Stimulated activated memory B cell treated with anti-CD40 and anti-IgM and Interleukin-4, amounts not matched to agents 10 μg/mL and 1 μg/mL and 100 μg/mL, for 72 hours (primary cell): Measurements from ENCODE around the gene CXorf65.
A peak's percentile ranks its signal among the peaks of the same experiment; 100 is the strongest.

ENCODE experiments used
- ATAC-seq: fragments of 150-1000 bp; cut with Tn5 transposase; 2 replicates; pipeline ENCODE4 v1.10.0; 2021
- H3K27ac Mint-ChIP-seq: one replicate; pipeline ENCODE4 v1.8.0; 2022; ENCODE audit warnings: mild to moderate bottlenecking, mixed read lengths
- H3K27me3 Mint-ChIP-seq: one replicate; pipeline ENCODE4 v1.8.0; 2022; ENCODE audit warnings: mixed read lengths
- H3K36me3 Mint-ChIP-seq: one replicate; pipeline ENCODE4 v1.8.0; 2022; ENCODE audit warnings: mixed read lengths
- H3K4me1 Mint-ChIP-seq: one replicate; pipeline ENCODE4 v1.8.0; 2022; ENCODE audit warnings: mixed read lengths
- H3K4me3 Mint-ChIP-seq: one replicate; pipeline ENCODE4 v1.8.0; 2022; ENCODE audit warnings: mild to moderate bottlenecking, moderate library complexity, mixed read lengths
- H3K9me3 Mint-ChIP-seq: one replicate; pipeline ENCODE4 v1.8.0; 2022; ENCODE audit warnings: mixed read lengths

The CXorf65 gene

DNA sequence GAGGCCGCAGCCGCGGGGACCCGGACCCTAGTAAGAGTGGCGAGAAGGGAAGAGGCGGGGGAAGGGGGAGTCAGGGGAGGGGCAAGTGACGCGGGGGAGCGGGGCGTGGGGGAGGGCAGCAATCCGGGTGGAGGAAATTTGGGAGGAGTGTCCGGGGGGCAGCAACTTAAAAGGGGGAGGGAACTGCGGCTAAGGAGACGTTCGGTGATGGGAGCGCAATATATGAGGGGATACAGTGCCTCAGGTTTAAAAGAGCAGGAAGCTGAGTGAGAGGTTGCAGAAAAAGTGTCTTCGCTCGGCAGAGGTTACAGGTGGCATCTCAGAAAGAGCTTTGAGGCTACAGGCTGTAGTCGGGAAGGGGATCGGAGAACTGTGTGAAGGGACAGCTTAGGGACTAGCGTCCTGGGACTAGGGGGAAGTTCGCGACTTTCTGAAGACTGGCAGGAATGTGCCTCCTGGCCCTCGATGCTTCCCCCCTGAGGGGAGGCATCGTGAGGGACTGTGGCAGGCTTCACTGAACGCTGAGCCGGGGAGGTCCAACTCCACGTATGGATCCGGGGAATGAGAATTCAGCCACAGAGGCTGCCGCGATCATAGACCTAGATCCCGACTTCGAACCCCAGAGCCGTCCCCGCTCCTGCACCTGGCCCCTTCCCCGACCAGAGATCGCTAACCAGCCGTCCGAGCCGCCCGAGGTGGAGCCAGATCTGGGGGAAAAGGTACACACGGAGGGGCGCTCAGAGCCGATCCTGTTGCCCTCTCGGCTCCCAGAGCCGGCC is 10.4 kb downstream of the CXorf65 start:
- Mint-ChIP-seq H3K4me3 (peak overlapping the region; percentile 99), H3K27ac (peak overlapping the region; percentile 98), H3K27me3 (no peaks in the 10 kb centered on the region), H3K9me3 (no peaks in the 10 kb centered on the region), H3K36me3 (no peaks in the 10 kb centered on the region), H3K4me1 (peaks cover 28% of the 10 kb centered on the region)
- peak; percentile 71 for ATAC-seq

DNA sequence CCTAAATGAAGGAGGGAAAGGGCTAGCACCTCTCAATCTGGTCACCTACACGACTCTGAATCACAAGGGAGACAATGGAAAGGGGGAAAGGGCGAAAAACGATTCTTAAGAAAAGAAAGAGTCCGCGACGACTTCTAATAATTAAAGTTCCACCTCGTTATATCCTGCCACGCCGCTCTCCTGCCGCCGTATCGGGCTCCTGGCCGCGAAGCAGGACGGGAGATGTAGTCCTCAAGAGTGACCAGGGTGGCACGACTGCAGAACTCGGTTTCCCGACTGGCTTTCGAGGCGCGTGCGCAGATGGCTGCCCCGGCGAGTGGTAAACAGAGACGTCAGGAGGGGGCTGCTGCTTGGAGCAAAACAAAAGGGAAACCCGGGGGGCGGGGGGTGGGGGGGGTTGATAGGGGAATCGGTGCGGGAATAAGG is 11.0 kb downstream of the CXorf65 start, which contains the start of gene FOXO4:
FOXO4 (plus strand) TSS at position 297 of the 426 bp plus-strand sequence. CDS start 678 bp downstream, outside the sequence.
- peak within 1 kb of the TSS; percentile 99 for H3K4me3 Mint-ChIP-seq
- H3K9me3 Mint-ChIP-seq: no peaks in the 10 kb centered on the region
- no peaks in the 10 kb centered on the region for H3K27me3 Mint-ChIP-seq
- ATAC-seq: peak; percentile 94
- peak within 1 kb of the TSS; percentile 98 for H3K27ac Mint-ChIP-seq
- H3K4me1 Mint-ChIP-seq: peaks cover 24% of the 10 kb centered on the region
- H3K36me3 Mint-ChIP-seq: no peaks in the 10 kb centered on the region

DNA sequence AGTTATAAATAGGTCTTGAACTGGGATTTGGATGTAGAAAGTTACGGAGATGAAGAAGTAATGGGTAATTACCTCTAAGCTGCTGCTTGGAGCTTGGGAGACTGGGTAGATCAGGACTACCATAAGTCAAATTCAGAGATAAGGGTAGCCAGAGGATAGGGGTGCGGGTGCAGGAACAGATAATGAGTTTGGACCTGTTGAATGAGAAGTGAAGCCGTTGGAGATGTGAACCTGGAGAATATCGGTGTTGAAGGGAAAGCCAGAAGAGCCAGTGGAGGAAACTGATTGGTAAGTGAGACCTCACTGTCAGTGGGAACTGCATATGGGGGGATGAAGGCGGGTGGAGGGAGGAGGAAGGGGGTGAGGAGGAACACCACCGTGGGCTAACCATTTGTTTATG is 11.5 kb downstream of the CXorf65 start:
- ATAC-seq: no peak
- Mint-ChIP-seq H3K27ac (peak overlapping the region; percentile 98), H3K27me3 (no peaks in the 10 kb centered on the region), H3K36me3 (no peaks in the 10 kb centered on the region), H3K4me3 (peak overlapping the region; percentile 99), H3K4me1 (peaks cover 22% of the 10 kb centered on the region), H3K9me3 (no peaks in the 10 kb centered on the region)

DNA sequence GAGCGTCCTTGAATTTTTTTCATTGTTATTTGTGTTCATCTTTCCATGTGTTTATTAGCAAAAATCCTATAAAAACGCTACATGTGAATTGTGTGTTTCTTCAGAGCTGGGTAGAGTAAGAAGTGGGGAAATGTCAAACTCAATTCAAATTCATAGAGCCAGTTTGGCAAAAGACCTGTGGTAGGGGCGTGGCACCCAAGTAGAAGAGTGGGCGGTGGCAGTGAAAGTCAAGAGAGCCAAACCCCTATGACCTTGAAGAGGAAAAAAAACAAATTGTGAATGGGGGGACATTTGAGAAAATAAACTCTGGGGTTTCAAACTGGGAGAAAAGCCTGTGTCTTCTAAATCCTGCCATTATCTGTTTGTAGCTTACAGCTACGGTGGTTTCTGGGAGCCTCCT is 15.3 kb downstream of the CXorf65 start:
- H3K4me1 Mint-ChIP-seq: peaks cover 8% of the 10 kb centered on the region
- no peaks in the 10 kb centered on the region for H3K27me3 Mint-ChIP-seq
- H3K9me3 Mint-ChIP-seq: no peaks in the 10 kb centered on the region
- no peaks in the 10 kb centered on the region for H3K36me3 Mint-ChIP-seq
- no peak overlapping the region for H3K27ac Mint-ChIP-seq
- no peak for ATAC-seq
- no peak overlapping the region for H3K4me3 Mint-ChIP-seq

DNA sequence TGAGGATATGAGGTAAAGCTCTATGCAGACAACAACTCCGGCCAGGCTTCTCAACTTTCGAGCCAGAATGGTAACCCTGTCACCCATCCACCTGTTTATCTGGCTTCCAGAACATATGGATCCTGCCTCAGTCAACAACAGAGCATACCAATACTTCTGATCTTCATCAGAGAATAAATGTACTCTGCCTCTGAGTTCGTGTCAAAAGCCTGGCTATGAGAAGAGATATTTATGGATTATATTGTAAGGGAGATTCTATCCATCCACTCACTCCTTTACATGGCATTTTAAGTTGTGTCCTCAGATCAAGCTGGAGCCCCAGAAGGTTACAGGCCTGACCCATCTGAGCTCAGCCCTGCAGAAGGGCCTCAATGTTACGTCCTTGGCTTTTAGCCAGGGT is 20.6 kb downstream of the CXorf65 start:
- Mint-ChIP-seq H3K27me3 (no peaks in the 10 kb centered on the region), H3K4me3 (no peak overlapping the region), H3K9me3 (no peaks in the 10 kb centered on the region), H3K36me3 (no peaks in the 10 kb centered on the region), H3K27ac (no peak overlapping the region), H3K4me1 (no peaks in the 10 kb centered on the region)
- ATAC-seq: no peak

DNA sequence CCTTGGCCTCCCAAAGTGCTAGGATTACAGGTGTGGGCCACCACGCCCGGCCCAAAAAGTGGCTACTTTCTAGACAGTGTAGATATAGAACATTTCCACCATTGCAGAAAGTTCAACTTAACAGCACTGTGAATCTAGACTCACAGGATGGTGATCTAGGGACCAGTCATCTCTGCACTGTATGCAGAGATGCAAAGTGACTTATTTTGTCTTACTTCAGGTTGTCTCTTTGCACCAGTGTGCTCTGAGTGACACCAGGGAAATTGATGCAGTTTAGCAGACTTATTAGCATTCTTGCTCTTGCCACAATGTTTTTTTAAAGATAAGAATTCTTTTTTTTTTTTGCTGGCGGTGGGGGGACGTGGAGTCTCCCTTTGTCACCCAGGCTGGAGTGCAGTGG is 23.7 kb downstream of the CXorf65 start:
- no peak for ATAC-seq

DNA sequence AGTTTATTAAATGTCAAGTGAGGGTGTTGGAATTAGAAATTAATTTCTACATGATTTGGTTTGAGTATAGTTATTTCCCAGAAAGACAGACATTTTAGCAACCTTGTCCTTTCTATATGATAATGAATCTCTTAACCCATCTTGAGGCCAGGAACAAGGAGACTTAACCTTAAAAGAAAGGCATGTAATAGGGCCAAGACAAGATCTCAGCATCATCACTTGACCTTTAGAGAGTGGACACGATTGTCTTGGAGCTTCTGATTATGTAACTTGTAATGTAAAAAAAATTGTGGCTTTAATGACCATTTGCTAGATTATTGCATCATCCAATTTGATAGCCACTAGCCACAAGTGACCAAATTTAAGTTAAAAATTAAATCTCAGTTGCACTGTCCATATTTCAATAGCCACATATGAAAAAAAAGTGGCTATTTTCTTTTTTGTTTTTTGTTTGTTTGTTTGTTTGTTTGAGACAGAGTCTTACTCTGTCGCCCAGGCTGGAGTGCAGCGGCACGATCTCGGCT is 24.4 kb downstream of the CXorf65 start:
- no peak overlapping the region for H3K4me3 Mint-ChIP-seq
- H3K9me3 Mint-ChIP-seq: no peaks in the 10 kb centered on the region
- H3K27ac Mint-ChIP-seq: no peak overlapping the region
- H3K27me3 Mint-ChIP-seq: no peaks in the 10 kb centered on the region
- H3K36me3 Mint-ChIP-seq: no peaks in the 10 kb centered on the region
- H3K4me1 Mint-ChIP-seq: no peaks in the 10 kb centered on the region
- ATAC-seq: no peak

More for the DNA sequence above, 23.7 kb downstream of the CXorf65 start:
- Mint-ChIP-seq H3K27ac (no peak overlapping the region), H3K4me3 (no peak overlapping the region), H3K9me3 (no peaks in the 10 kb centered on the region), H3K27me3 (no peaks in the 10 kb centered on the region), H3K4me1 (no peaks in the 10 kb centered on the region), H3K36me3 (no peaks in the 10 kb centered on the region)

DNA sequence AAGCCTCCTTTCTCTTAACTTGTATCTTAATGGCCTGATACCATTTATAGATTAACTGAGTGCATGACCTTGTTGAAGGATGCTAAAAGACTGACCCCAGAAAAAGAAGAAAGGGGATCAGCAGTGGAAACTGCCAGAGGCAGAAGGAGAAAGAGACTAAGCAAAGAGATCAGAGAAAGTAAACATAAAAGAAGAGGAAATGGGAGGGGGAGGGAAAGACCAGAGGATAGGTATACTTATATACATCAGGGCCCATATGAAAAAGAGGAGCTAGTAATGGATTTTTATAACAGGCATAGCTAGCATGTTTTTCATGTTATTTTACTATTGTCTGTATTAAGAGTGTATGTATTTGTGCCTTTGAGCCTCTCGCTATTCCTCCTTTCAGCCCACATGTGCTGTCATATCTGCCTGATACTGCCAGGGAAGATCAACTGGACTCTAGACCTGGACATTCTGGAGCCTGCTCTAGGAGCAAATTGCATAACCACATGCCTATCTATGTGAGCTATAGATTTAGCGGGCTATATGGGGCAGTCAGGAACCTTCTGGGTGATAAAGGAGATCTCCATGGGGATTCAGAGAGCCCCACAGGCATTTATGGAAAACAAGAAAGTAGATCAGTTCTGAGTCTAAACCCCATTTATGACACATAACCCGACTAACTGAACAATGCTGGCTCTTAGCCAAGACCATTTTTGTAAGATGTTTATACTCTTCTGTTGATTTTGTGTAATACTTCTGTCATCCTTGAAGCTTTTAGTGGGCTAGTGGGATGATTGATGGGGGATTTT is 25.0 kb downstream of the CXorf65 start:
- no peak overlapping the region for H3K4me3 Mint-ChIP-seq
- no peak for ATAC-seq
- no peaks in the 10 kb centered on the region for H3K4me1 Mint-ChIP-seq
- H3K9me3 Mint-ChIP-seq: no peaks in the 10 kb centered on the region
- no peaks in the 10 kb centered on the region for H3K27me3 Mint-ChIP-seq
- H3K36me3 Mint-ChIP-seq: no peaks in the 10 kb centered on the region
- no peak overlapping the region for H3K27ac Mint-ChIP-seq

DNA sequence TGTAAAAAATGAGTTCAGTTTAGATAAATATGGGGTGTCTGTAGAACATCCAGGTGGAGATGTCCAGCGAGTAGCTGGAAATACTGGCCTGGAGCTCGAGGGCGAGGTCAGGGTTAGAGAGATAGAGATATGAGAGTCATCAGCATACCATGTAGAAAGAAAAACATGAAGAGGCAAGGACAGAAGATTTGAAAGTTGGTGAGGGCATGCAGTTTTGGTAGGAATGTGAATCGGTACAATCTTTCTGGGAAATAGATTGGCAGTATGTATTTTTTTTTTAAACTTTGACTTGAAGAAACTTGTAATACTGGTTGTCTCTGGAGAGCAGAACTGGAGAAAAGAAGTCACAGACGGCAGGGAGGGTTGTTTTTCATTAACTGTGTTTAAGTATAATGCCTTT is 36.0 kb downstream of the CXorf65 start:
- no peak for ATAC-seq
- H3K4me3 Mint-ChIP-seq: no peak overlapping the region
- H3K4me1 Mint-ChIP-seq: peaks cover 5% of the 10 kb centered on the region
- no peaks in the 10 kb centered on the region for H3K36me3 Mint-ChIP-seq
- no peaks in the 10 kb centered on the region for H3K9me3 Mint-ChIP-seq
- H3K27ac Mint-ChIP-seq: no peak overlapping the region
- no peaks in the 10 kb centered on the region for H3K27me3 Mint-ChIP-seq

DNA sequence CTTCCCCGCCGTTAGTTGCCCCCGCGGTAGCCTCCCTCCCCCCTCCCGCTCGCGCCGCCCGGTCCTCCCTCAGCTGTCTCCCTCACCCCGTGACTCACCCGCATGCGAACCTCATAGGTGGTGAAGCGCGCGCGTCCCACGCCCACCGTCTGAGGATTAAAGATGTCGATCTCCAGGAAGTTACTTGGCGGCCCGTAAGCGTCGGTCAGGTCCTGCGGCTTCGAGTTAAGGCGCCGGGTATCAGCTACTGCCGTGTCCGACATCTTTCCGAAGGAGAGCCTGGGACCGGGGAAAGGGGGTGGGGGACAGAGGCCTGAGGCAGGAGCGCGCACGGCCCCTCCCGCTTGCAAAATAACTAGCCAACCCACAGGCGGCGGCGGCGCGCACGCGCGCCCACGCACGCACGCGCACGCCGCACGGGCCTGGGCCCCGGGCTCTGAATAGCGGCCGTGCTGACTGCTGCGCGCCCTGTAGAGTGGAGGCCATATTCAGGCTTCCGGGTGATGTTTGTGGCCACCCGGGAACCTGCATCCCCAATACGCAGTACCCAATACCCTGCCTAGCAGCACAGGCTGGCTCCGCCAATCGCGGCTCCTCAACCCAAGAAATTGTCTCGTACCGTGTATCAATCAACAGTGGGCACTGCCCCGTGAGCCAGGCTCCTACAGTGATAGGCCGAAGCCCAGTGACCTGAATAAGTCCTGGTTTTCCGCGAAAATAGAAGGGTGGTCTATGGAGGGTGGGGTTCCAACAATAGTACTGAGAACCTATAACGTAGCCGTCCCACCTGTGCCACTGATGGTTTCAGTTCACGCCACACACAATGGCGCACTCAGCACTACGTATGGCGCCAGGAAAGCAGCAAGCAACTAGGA is 38.3 kb downstream of the CXorf65 start, which contains the start of gene SNX12:
SNX12 (minus strand) TSS at position 291 of the 875 bp plus-strand sequence; CDS start at position 263, 28 bp downstream.
- Mint-ChIP-seq H3K9me3 (no peaks in the 10 kb centered on the region), H3K4me3 (peak within 1 kb of the TSS; percentile 87), H3K27me3 (no peaks in the 10 kb centered on the region), H3K4me1 (peaks cover 11% of the 10 kb centered on the region), H3K27ac (peak within 1 kb of the TSS; percentile 81), H3K36me3 (peaks cover 5% of the 10 kb centered on the region)
- peak; percentile 100 for ATAC-seq

DNA sequence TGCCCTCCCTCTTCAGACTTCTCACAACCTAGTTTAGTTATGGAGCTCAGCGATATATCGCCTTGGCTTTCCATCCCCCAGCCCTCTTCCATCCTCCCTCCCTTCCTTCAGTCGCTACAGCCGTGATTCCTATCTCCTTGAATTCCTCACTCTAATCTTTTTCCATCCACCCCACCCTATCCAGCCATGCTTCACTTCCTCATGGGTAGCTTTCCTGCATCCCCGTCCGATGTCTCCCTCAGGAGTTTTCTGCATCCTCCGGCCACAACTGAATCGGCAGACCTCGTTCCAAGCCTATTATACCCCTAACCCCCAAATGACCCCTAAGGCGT is 38.9 kb downstream of the CXorf65 start:
- ATAC-seq: no peak
- peak overlapping the region; percentile 81 for H3K27ac Mint-ChIP-seq
- H3K4me1 Mint-ChIP-seq: peaks cover 11% of the 10 kb centered on the region
- peak overlapping the region; percentile 87 for H3K4me3 Mint-ChIP-seq
- peaks cover 8% of the 10 kb centered on the region for H3K36me3 Mint-ChIP-seq
- no peaks in the 10 kb centered on the region for H3K27me3 Mint-ChIP-seq
- H3K9me3 Mint-ChIP-seq: no peaks in the 10 kb centered on the region

DNA sequence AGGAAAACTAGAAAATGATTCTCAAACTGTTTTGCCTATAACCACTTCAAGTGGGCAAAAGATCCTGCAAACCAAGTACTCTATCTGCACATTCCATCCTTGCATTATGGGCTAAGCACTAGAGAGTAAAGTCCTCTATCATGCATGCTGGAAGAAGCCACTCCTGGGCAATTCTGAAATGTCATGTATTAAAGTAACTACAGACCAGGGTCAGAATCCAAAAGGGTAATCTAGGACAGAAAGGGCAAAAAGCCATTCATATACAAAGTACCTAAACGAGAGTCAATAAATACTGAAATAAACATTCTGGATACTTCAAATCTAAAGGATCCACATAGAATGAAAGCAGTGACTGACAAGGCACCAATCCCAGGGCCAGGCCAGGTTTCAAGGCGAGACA is 39.5 kb downstream of the CXorf65 start:
- Mint-ChIP-seq H3K27ac (peak overlapping the region; percentile 81), H3K4me1 (peaks cover 11% of the 10 kb centered on the region), H3K4me3 (peak overlapping the region; percentile 87), H3K9me3 (no peaks in the 10 kb centered on the region), H3K27me3 (no peaks in the 10 kb centered on the region), H3K36me3 (peaks cover 11% of the 10 kb centered on the region)
- ATAC-seq: no peak

DNA sequence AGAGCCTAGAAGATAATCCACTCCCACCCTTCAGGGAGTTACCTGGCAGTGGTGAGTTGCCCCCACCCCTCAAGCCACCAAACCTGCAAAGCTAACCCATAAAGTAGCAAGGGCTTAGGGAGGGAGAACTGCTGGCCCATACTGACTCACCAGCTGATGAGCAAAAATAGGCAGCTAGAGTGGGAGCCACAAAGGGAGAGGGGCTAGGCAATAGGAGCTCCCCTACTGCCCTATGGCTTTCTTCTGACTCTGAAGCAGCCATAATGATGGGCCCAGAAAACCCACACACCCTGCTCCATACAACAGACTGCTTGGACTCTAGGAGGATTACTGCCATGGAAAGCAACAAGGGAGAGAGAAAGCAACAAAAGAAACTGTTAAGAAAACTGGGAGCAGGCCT is 46.4 kb downstream of the CXorf65 start:
- Mint-ChIP-seq H3K27ac (no peak overlapping the region), H3K4me3 (no peak overlapping the region), H3K9me3 (no peaks in the 10 kb centered on the region), H3K36me3 (peaks cover 40% of the 10 kb centered on the region), H3K27me3 (no peaks in the 10 kb centered on the region), H3K4me1 (peaks cover 21% of the 10 kb centered on the region)
- no peak for ATAC-seq

DNA sequence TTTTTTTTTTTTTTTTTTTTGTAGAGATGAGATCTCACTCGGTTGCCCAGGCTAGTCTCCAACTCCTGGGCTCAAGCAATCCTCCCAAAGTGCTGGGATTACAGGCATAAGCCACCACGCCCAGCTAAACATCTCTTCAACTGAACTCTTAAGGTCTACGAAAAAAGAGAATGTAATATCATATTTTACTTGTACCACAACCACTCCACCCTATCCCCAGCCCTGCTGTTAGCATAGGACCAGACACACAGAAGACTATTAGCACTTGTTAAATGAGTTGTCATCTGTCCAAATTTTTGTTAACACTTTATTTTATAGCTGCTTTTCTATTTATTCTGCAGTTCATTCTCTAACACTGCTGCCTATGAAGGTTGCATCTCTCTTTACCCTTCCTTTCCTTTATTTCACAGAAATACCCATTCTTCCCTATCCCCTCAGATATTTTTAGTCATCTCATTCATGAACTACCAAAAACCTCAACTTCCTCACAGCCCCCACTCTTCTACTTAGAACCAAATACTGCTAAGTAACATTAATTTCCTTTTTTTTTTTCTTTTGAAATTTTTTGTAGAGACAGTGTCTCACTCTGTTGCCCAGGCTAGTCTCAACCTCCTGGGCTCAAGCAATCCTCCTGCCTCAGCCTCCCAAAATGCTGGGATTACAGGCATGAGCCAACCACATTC is 48.6 kb downstream of the CXorf65 start:
- ATAC-seq: no peak
- H3K4me3 Mint-ChIP-seq: no peak overlapping the region
- H3K27me3 Mint-ChIP-seq: no peaks in the 10 kb centered on the region
- peak overlapping the region; percentile 53 for H3K27ac Mint-ChIP-seq
- H3K9me3 Mint-ChIP-seq: no peaks in the 10 kb centered on the region
- H3K36me3 Mint-ChIP-seq: peaks cover 34% of the 10 kb centered on the region
- peaks cover 15% of the 10 kb centered on the region for H3K4me1 Mint-ChIP-seq
